Neural cell (in vitro differentiated cells): ENCODE results near the gene TRIM44. TPM values are rescaled to one million over a fixed set of nuclear protein-coding genes. Genes with fewer than 3 reads are reported as not detected.

Source experiments
- H2AFZ ChIP-seq: fragments of 200-600, 300-800 bp; sonication (generic), shearing (Covaris generic); 2 replicates; pipeline ENCODE4 v1.6.0; 2014; ENCODE audit warnings: low read depth, mild to moderate bottlenecking, antibody characterized with exemption, low read length, moderate library complexity
- H3F3A ChIP-seq: fragments of 200-600 bp; shearing (Covaris generic); 2 replicates; pipeline ENCODE4 v1.6.1; 2016; ENCODE audit warnings: mild to moderate bottlenecking, moderate library complexity, mixed read lengths, antibody characterized with exemption, low read length; ENCODE audit not compliant: insufficient read depth, poor library complexity, severe bottlenecking
- H3K27ac ChIP-seq: fragments of 200-600, 300-800 bp; sonication (generic), shearing (Covaris generic); 2 replicates; pipeline ENCODE4 v1.5.1; 2014; ENCODE audit warnings: mild to moderate bottlenecking, low read length, moderate library complexity
- H3K27me3 ChIP-seq: fragments of 300-800, 200-600 bp; sonication (generic), shearing (Covaris generic); 2 replicates; pipeline ENCODE4 v1.6.0; 2014; ENCODE audit warnings: mild to moderate bottlenecking, low read depth, low read length, moderate library complexity; ENCODE audit not compliant: insufficient read depth
- H3K36me3 ChIP-seq: fragments of 300-800, 200-600 bp; sonication (generic), shearing (Covaris generic); 2 replicates; pipeline ENCODE4 v1.5.1; 2014; ENCODE audit warnings: mild to moderate bottlenecking, antibody characterized with exemption, low read length, moderate library complexity; ENCODE audit not compliant: insufficient read depth
- H3K4me2 ChIP-seq: fragments of 300-800, 200-600 bp; sonication (generic), shearing (Covaris generic); 2 replicates; pipeline ENCODE4 v1.6.0; 2014; ENCODE audit warnings: mild to moderate bottlenecking, low read length
- H3K4me3 ChIP-seq: fragments of 300-800, 200-600 bp; sonication (generic), shearing (Covaris generic); 2 replicates; pipeline ENCODE4 v1.5.1; 2014; ENCODE audit warnings: mild to moderate bottlenecking, low read length, moderate library complexity
- H3K79me2 ChIP-seq: fragments of 200-600 bp; shearing (Covaris generic); replicated peaks from 2 replicates; pipeline ENCODE4 v1.6.0; 2014; ENCODE audit warnings: mild to moderate bottlenecking, low read length, moderate library complexity; ENCODE audit not compliant: insufficient read depth
- H3K9ac ChIP-seq: fragments of 300-800, 200-600 bp; sonication (generic), shearing (Covaris generic); 2 replicates; pipeline ENCODE4 v1.6.1; 2016; ENCODE audit warnings: mild to moderate bottlenecking, low read length, mixed read lengths
- H3K9me2 ChIP-seq: fragments of 200-600 bp; shearing (Covaris generic); 2 replicates; pipeline ENCODE4 v1.6.1; 2016; ENCODE audit warnings: mild to moderate bottlenecking, low read length, mixed read lengths; ENCODE audit not compliant: insufficient read depth
- H3K9me3 ChIP-seq: fragments of 200-600, 300-800 bp; sonication (generic), shearing (Covaris generic); 2 replicates; pipeline ENCODE4 v1.6.1; 2016; ENCODE audit warnings: mild to moderate bottlenecking, mixed run types, low read length, moderate library complexity, mixed read lengths
- H4K20me1 ChIP-seq: fragments of 200-600 bp; shearing (Covaris generic); 2 replicates; pipeline ENCODE4 v1.6.1; 2016; ENCODE audit warnings: mild to moderate bottlenecking, mixed run types; ENCODE audit not compliant: insufficient read depth
- CTCF ChIP-seq: fragments of 450-650 bp; IDR thresholded peaks from 2 replicates; pipeline ENCODE4 v1.5.1; 2014; ENCODE audit warnings: antibody characterized with exemption, mild to moderate bottlenecking, moderate library complexity; ENCODE audit not compliant: poor library complexity, severe bottlenecking
- EP300 ChIP-seq: fragments of 450-650 bp; conservative IDR thresholded peaks from 2 replicates; pipeline ENCODE4 v1.6.1; 2014; ENCODE audit warnings: antibody characterized with exemption, mild to moderate bottlenecking, moderate library complexity; ENCODE audit not compliant: poor library complexity, severe bottlenecking
- EZH2 ChIP-seq: fragments of 200-600, 300-800 bp; shearing (Covaris generic), sonication (generic); IDR thresholded peaks from 2 replicates; pipeline ENCODE4 v1.6.1; 2014; ENCODE audit warnings: antibody characterized with exemption, low read length, borderline replicate concordance, mild to moderate bottlenecking; ENCODE audit not compliant: insufficient read depth, poor library complexity, severe bottlenecking
- MXI1 ChIP-seq: fragments of 450-650 bp; conservative IDR thresholded peaks from 2 replicates; pipeline ENCODE4 v1.6.1; 2014; ENCODE audit warnings: antibody characterized with exemption, mild to moderate bottlenecking; ENCODE audit not compliant: poor library complexity, severe bottlenecking
- POLR2AphosphoS5 ChIP-seq: IDR thresholded peaks from 2 replicates; pipeline ENCODE4 v1.6.1; 2012
- RAD21 ChIP-seq: fragments of 450-650 bp; conservative IDR thresholded peaks from 2 replicates; pipeline ENCODE4 v1.6.1; 2014; ENCODE audit warnings: antibody characterized with exemption, mild to moderate bottlenecking, moderate library complexity
- REST ChIP-seq: IDR thresholded peaks from 2 replicates; pipeline ENCODE4 v1.6.1; 2012; ENCODE audit warnings: borderline replicate concordance
- SMC3 ChIP-seq: fragments of 450-650 bp; conservative IDR thresholded peaks from 2 replicates; pipeline ENCODE4 v1.6.1; 2014; ENCODE audit warnings: antibody characterized with exemption, mild to moderate bottlenecking, moderate library complexity; ENCODE audit not compliant: poor library complexity
- TAF1 ChIP-seq: IDR thresholded peaks from 2 replicates; pipeline ENCODE4 v1.6.1; 2012; ENCODE audit warnings: low read depth
- polyA plus RNA-seq: library from polyadenylated mRNA; depleted of rRNA; stranded (reverse); fragments of >200 nt; gene quantifications from 2 replicates; pipeline ENCODE4 v1.2.3, GENCODE V29; 2014

Gene TRIM44
- polyA plus RNA-seq, 1 donor from 2014 or later, result 14.9 TPM

GRCh38 chr11:35683728-35684339 is 21.3 kb downstream of the TRIM44 start:
- peaks cover 32% of the 10 kb centered on the region for H3K79me2 ChIP-seq
- H3K4me3 ChIP-seq, result no peak overlapping the region
- H3F3A ChIP-seq, result no peaks in the 10 kb centered on the region
- no peaks in the 10 kb centered on the region for H3K36me3 ChIP-seq
- no peaks in the 10 kb centered on the region for H3K9me3 ChIP-seq
- TF ChIP-seq CTCF (no peak), EP300 (no peak), SMC3 (no peak), RAD21 (no peak), MXI1 (no peak), EZH2 (no peak), TAF1 (no peak), POLR2AphosphoS5 (no peak), REST (no peak)
- H3K27me3 ChIP-seq, result no peaks in the 10 kb centered on the region
- H3K9me2 ChIP-seq, result no peaks in the 10 kb centered on the region
- H3K27ac ChIP-seq, result peak overlapping the region; percentile 98
- H4K20me1 ChIP-seq, result no peaks in the 10 kb centered on the region
- H2AFZ ChIP-seq, result peak overlapping the region; percentile 69
- H3K4me2 ChIP-seq, result peak overlapping the region; percentile 77
- no peak overlapping the region for H3K9ac ChIP-seq

- H3K27ac ChIP-seq, result no peak overlapping the region
- no peaks in the 10 kb centered on the region for H4K20me1 ChIP-seq
- H3K9me3 ChIP-seq, result no peaks in the 10 kb centered on the region
- no peak overlapping the region for H3K9ac ChIP-seq
- no peak overlapping the region for H3K4me2 ChIP-seq
- no peaks in the 10 kb centered on the region for H3K27me3 ChIP-seq
- H3K79me2 ChIP-seq, result peaks cover 8% of the 10 kb centered on the region
- H3K36me3 ChIP-seq, result no peaks in the 10 kb centered on the region
- H3K4me3 ChIP-seq, result no peak overlapping the region
- H3F3A ChIP-seq, result no peaks in the 10 kb centered on the region
- no peak overlapping the region for H2AFZ ChIP-seq
- no peaks in the 10 kb centered on the region for H3K9me2 ChIP-seq
- TF ChIP-seq CTCF (no peak), EP300 (no peak), RAD21 (no peak), TAF1 (no peak), MXI1 (no peak), EZH2 (no peak)
These were observed 25.4 kb downstream of the TRIM44 start for GRCh38 chr11:35688023-35688422.
